ENCODE measurements around the gene CBX5. TPM values are rescaled to one million over a fixed set of nuclear protein-coding genes. Genes with fewer than 3 reads are reported as not detected.
A peak's percentile ranks its signal among the peaks of the same experiment; 100 is the strongest.
"Not testable (repeated sequence)": the region's sequence is repeated elsewhere in the genome, so short reads cannot be mapped to it uniquely, and the experiment has no call there.

CBX5 gene
- total RNA-seq, 1 donor from 2014 or later = 288 TPM

- peaks cover 33% of the 10 kb centered on the region for H3K36me3 Mint-ChIP-seq
- no peaks in the 10 kb centered on the region for H3K9me3 Mint-ChIP-seq
- Histone ChIP-seq H3K9ac (no peak overlapping the region), H3K27me3 (no peaks in the 10 kb centered on the region), H3K4me1 (no peaks in the 10 kb centered on the region), H3K4me2 (no peak overlapping the region), H4K20me1 (ENCODE audit: low read depth) (peaks cover 12% of the 10 kb centered on the region), H3K79me2 (ENCODE audit: low read depth) (peaks cover 3% of the 10 kb centered on the region), H3F3A (ENCODE audit: low read depth) (peaks cover 55% of the 10 kb centered on the region), H3K9me3 (ENCODE audit: low read depth) (no peaks in the 10 kb centered on the region), H2AFZ (replicated peaks) (no peak overlapping the region), H3K36me3 (no peaks in the 10 kb centered on the region), H3K27ac (no peak overlapping the region), H3K4me3 (no peak overlapping the region)
- no peak overlapping the region for H3K27ac Mint-ChIP-seq
- peak; percentile 32 for TF ChIP-seq CTCF (IDR thresholded peaks at IDR 0.05)
- TF ChIP-seq EZH2 (IDR thresholded peaks at IDR 0.05) = no peak
- no peaks in the 10 kb centered on the region for H3K27me3 Mint-ChIP-seq (ENCODE audit: insufficient read depth, low read depth)
- no peak for DNase-seq (ENCODE audit: low spot score)
- H3K4me1 Mint-ChIP-seq = peaks cover 29% of the 10 kb centered on the region
- H3K4me3 Mint-ChIP-seq = no peak overlapping the region
Observed at GRCh38 chr12:54232790-54233189, 47.1 kb downstream of the CBX5 start.

GRCh38 chr12:54231269-54231668 is 48.7 kb downstream of the CBX5 start:
- not testable (repeated sequence) for H3K9me3 Mint-ChIP-seq; H3K4me3 ChIP-seq; H3K9me3 ChIP-seq (ENCODE audit: low read depth); H3K79me2 ChIP-seq (ENCODE audit: low read depth); DNase-seq (ENCODE audit: low spot score); H4K20me1 ChIP-seq (ENCODE audit: low read depth); H3K9ac ChIP-seq; H3K36me3 ChIP-seq; H3K27me3 Mint-ChIP-seq (ENCODE audit: insufficient read depth, low read depth); H3K27ac Mint-ChIP-seq; H3K27me3 ChIP-seq; H3K4me1 ChIP-seq; H3K27ac ChIP-seq; H2AFZ ChIP-seq (replicated peaks); H3K4me2 ChIP-seq; H3K4me3 Mint-ChIP-seq
- Mint-ChIP-seq H3K36me3 (peaks cover 29% of the 10 kb centered on the region), H3K4me1 (peaks cover 29% of the 10 kb centered on the region)
- peaks cover 43% of the 10 kb centered on the region for H3F3A ChIP-seq (ENCODE audit: low read depth)

- Histone ChIP-seq H3K4me2 (no peak overlapping the region), H3K36me3 (no peaks in the 10 kb centered on the region), H3F3A (ENCODE audit: low read depth) (peaks cover 43% of the 10 kb centered on the region), H2AFZ (replicated peaks) (no peak overlapping the region), H3K27me3 (no peaks in the 10 kb centered on the region), H3K4me3 (no peak overlapping the region), H3K9ac (no peak overlapping the region), H3K4me1 (no peaks in the 10 kb centered on the region), H3K79me2 (ENCODE audit: low read depth) (no peaks in the 10 kb centered on the region), H3K9me3 (ENCODE audit: low read depth) (no peaks in the 10 kb centered on the region), H3K27ac (peak overlapping the region; percentile 1), H4K20me1 (ENCODE audit: low read depth) (peaks cover 10% of the 10 kb centered on the region)
- no peak for TF ChIP-seq CTCF (IDR thresholded peaks at IDR 0.05)
- no peak for TF ChIP-seq EZH2phosphoT487 (IDR thresholded peaks at IDR 0.05)
- no peak for TF ChIP-seq EZH2 (IDR thresholded peaks at IDR 0.05)
- no peak overlapping the region for H3K27ac Mint-ChIP-seq
- H3K4me3 Mint-ChIP-seq = no peak overlapping the region
- H3K9me3 Mint-ChIP-seq = no peaks in the 10 kb centered on the region
- H3K36me3 Mint-ChIP-seq = peaks cover 25% of the 10 kb centered on the region
- DNase-seq (ENCODE audit: low spot score) = no peak
- H3K27me3 Mint-ChIP-seq (ENCODE audit: insufficient read depth, low read depth) = no peaks in the 10 kb centered on the region
- H3K4me1 Mint-ChIP-seq = peaks cover 29% of the 10 kb centered on the region
Observed at GRCh38 chr12:54230555-54230954, 49.4 kb downstream of the CBX5 start.

GRCh38 chr12:54229624-54230212 is 50.2 kb downstream of the CBX5 start:
- peaks cover 39% of the 10 kb centered on the region for H3F3A ChIP-seq (ENCODE audit: low read depth)
- TF ChIP-seq CTCF (IDR thresholded peaks at IDR 0.05) (no peak), EZH2phosphoT487 (IDR thresholded peaks at IDR 0.05) (no peak), EZH2 (IDR thresholded peaks at IDR 0.05) (no peak)
- H3K4me2 ChIP-seq = no peak overlapping the region
- Mint-ChIP-seq H3K27me3 (ENCODE audit: insufficient read depth, low read depth) (no peaks in the 10 kb centered on the region), H3K4me3 (no peak overlapping the region), H3K36me3 (peaks cover 22% of the 10 kb centered on the region), H3K27ac (peak overlapping the region; percentile 64), H3K4me1 (peaks cover 29% of the 10 kb centered on the region), H3K9me3 (no peaks in the 10 kb centered on the region)
- H3K4me3 ChIP-seq = no peak overlapping the region
- no peaks in the 10 kb centered on the region for H3K4me1 ChIP-seq
- no peak overlapping the region for H3K9ac ChIP-seq
- no peak overlapping the region for H2AFZ ChIP-seq (replicated peaks)
- DNase-seq (ENCODE audit: low spot score) = no peak
- no peaks in the 10 kb centered on the region for H3K27me3 ChIP-seq
- H3K36me3 ChIP-seq = no peaks in the 10 kb centered on the region
- no peaks in the 10 kb centered on the region for H3K9me3 ChIP-seq (ENCODE audit: low read depth)
- no peak overlapping the region for H3K27ac ChIP-seq
- peaks cover 10% of the 10 kb centered on the region for H4K20me1 ChIP-seq (ENCODE audit: low read depth)
- no peaks in the 10 kb centered on the region for H3K79me2 ChIP-seq (ENCODE audit: low read depth)

Measured in neural progenitor cell (in vitro differentiated cells).